ENCODE measurements around the gene TNS3. TPM values are rescaled to one million over a fixed set of nuclear protein-coding genes. Genes with fewer than 3 reads are reported as not detected.

The TNS3 gene
- total and polyA plus RNA-seq, 2 of the 13 experiments (the other 11 are each of a cell fraction or from before 2014, with no cell fraction given), result 52.9 to 55.7 TPM

- TF ChIP-seq ZBTB26 (CRISPR knock-in tag; IDR thresholded peaks at IDR 0.05; ENCODE audit: borderline replicate concordance), result no peak
- no peak for TF ChIP-seq MLXIP (CRISPR knock-in tag; IDR thresholded peaks at IDR 0.05; ENCODE audit: borderline replicate concordance)
- TF ChIP-seq CENPBD1 (CRISPR knock-in tag; IDR thresholded peaks at IDR 0.05; ENCODE audit: borderline replicate concordance, low read depth), result no peak
- TF ChIP-seq HNF4A (CRISPR knock-in tag; IDR thresholded peaks at IDR 0.05), result peak; percentile 73
- TF ChIP-seq ZXDC (CRISPR knock-in tag; IDR thresholded peaks at IDR 0.05), result no peak
- TF ChIP-seq ZBTB33 (CRISPR knock-in tag; IDR thresholded peaks at IDR 0.05), result 0 out of 2 replicates have a peak, but pooled peaks have one; percentile 32
- TF ChIP-seq ZBTB25 (CRISPR knock-in tag; IDR thresholded peaks at IDR 0.05), result no peak
- TF ChIP-seq TRIM22 (IDR thresholded peaks at IDR 0.05), result no peak
- no peak for TF ChIP-seq MIXL1 (CRISPR knock-in tag; IDR thresholded peaks at IDR 0.05)
- TF ChIP-seq ARID2 (CRISPR knock-in tag; IDR thresholded peaks at IDR 0.05; ENCODE audit: borderline replicate concordance), result no peak
- no peak for TF ChIP-seq EEA1 (CRISPR knock-in tag; IDR thresholded peaks at IDR 0.05; ENCODE audit: borderline replicate concordance)
- TF ChIP-seq HMGA1 (CRISPR knock-in tag; conservative IDR thresholded peaks at IDR 0.05), result no peak
- no peak for TF ChIP-seq ARID3A (IDR thresholded peaks at IDR 0.05; ENCODE audit: low read depth, low read length)
These were observed 201.4 kb downstream of the TNS3 start (continued) for GRCh38 chr7:47380325-47381133.

Measured in HepG2 (cell line).